ENCODE measurements around the gene PDLIM7. TPM values are rescaled to one million over a fixed set of nuclear protein-coding genes. Genes with fewer than 3 reads are reported as not detected.

The PDLIM7 gene
- total RNA-seq, 2 donors from 2014 or later: 15.5 to 39.1 TPM

DNA sequence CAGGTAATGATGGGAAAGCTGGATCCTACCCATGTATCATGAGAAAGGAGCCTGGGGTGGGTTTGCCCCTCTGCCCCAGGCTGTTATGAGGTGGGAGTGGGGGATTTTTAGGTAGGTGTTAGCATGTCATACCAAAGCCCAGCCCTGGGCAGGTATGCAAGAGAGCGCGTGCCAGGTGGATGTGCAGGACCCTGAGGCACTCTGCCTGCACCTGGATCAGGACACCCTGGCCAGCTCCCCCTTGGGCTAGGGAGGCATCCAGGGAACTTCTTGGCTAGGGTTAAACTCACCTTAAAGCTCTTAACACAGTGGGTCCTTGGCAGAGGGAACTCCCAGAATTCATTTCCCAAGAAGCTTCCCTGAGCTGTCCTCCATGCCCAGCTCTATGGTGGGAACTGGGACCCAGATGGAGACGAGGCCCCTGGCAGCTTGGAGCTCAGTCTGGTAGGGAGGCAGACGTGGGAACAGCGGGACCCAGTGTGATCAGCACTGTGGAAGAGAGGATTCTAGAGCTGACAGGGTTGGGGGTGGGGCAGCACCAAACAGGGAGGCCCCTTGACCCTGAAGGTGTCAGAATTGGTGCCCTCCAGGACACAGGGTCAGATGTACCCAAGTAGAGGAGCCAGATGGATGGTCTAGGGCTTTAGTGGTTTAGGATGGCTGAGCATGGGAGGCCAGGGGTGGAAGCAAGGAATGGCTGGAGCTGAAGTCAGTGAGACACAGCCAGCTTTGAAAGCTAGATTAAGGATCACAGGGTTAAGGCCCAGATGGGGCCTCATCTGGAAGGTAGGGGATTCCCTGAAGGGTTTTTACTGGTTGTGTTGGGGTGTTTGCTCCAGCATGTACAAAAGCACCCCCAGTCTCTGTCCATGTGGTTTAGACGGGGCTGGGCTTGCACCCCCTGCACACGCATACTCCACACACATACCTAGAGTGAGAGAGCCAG, 53.0 kb downstream of the PDLIM7 start:
- peak overlapping the region; percentile 19 for H3K4me3 Mint-ChIP-seq
- H3K4me1 Mint-ChIP-seq (ENCODE audit: low read depth in 2 of 2): peaks cover 30 to 32% of the 10 kb centered on the region in 2 donors
- H3K9me3 Mint-ChIP-seq: no peaks in the 10 kb centered on the region
- DNase-seq (ENCODE audit: low spot score) (no peak), ATAC-seq (no peak)
- H3K27me3 Mint-ChIP-seq: peaks cover 0 to 3% of the 10 kb centered on the region in 2 donors
- H3K27ac Mint-ChIP-seq: no peak overlapping the region
- H3K36me3 Mint-ChIP-seq: no peaks in the 10 kb centered on the region

DNA sequence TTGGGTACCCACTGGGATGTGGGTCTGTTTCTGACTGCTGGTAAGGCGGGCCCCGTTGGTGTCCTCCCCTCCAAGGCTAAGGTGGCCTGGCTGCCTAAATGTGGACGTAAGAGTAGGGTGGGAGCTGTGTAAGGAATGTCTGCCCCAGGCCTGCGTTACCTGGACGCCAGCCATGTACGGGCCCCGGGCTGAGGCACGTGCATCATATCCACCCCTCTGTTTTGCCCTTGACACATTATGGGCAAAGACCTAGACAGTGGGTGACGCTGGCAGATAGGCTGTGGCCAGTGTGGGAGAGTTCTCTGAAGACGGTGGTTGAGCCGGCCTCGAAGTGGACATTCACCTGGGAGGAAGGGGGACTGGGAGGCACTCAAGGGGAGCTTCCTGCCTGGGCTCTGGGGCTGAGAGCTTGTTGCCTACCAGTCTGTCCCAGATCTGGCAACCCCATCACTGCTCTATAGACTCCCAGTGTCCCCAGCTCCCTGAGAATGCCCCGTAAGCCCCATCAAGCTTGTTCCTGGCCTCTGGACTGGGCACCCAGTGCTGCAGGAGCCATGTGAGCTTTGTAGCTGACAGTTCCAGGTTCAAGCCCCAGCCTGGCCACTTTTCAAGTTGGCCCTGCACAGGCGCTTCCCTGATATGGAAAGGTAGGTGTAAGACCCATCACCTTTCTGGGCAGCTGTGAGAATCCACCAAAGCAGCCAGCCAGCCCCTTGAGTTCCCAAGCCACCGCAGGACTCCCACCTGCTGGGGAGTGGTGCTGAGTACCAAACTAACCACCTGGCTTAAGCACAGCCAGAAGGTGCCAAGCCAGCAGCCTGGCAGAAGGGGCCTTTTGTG, 54.0 kb downstream of the PDLIM7 start:
- H3K27ac Mint-ChIP-seq: no peak overlapping the region
- no peak for ATAC-seq
- DNase-seq (ENCODE audit: low spot score): no peak
- no peak overlapping the region for H3K4me3 Mint-ChIP-seq
- H3K4me1 Mint-ChIP-seq (ENCODE audit: low read depth in 2 of 2): peaks cover 26 to 32% of the 10 kb centered on the region in 2 donors
- no peaks in the 10 kb centered on the region for H3K36me3 Mint-ChIP-seq
- H3K9me3 Mint-ChIP-seq: no peaks in the 10 kb centered on the region
- no peaks in the 10 kb centered on the region for H3K27me3 Mint-ChIP-seq

GRCh38 chr5:177442066-177442826, 55.2 kb downstream of the PDLIM7 start:
- no peaks in the 10 kb centered on the region for H3K36me3 Mint-ChIP-seq
- no peak for DNase-seq (ENCODE audit: low spot score)
- H3K4me1 Mint-ChIP-seq (ENCODE audit: low read depth in 2 of 2): peaks cover 19 to 25% of the 10 kb centered on the region in 2 donors
- H3K9me3 Mint-ChIP-seq: no peaks in the 10 kb centered on the region
- no peak overlapping the region for H3K27ac Mint-ChIP-seq
- no peak overlapping the region for H3K4me3 Mint-ChIP-seq
- no peaks in the 10 kb centered on the region for H3K27me3 Mint-ChIP-seq
- no peak for ATAC-seq

- Mint-ChIP-seq H3K4me1 (ENCODE audit: low read depth in 2 of 2) (peaks cover 19 to 28% of the 10 kb centered on the region in 2 donors), H3K27me3 (no peaks in the 10 kb centered on the region), H3K4me3 (no peak overlapping the region), H3K9me3 (no peaks in the 10 kb centered on the region), H3K36me3 (peaks cover 5% of the 10 kb centered on the region), H3K27ac (no peak overlapping the region)
- ATAC-seq (peak in 1 of 2 donors; percentile 9), DNase-seq (ENCODE audit: low spot score) (no peak)
Observed at GRCh38 chr5:177440990-177441780, 56.2 kb downstream of the PDLIM7 start.

DNA sequence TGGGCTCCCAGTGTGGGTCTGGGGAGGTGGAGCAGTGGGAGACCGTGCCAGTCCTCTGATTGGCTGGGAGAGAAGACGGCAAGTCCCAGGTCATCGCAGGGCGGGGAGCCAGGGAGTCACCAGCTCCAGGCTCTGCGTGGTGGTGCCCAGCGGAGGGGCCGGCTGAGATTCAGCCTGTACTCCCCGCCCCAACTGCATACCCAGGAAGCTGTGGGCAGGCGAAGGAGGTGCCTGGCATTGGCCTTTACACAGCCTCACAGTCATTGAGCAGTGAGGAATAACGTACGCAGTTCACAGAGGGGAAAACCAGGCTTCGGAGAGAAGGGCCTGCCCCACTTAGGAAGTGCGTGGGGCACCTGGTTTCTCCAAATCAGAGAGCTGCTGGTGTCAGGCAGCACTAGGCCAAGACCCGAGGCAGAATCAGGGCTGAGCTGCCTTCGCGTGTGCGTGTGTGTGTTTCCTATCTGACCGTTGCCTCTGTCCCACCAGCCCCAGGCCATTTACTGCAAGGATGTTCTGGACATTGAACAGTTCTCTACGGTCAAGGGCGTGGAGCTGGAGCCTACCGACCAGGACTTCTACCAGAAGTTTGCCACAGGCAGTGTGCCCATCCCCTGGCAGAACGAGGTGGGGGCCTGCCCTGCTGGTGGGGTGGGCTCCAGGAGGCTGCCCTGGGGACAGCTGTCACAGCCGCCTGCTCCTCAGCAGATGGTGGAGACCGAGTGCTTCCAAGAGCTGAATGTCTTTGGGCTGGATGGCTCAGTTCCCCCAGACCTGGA, 57.0 kb downstream of the PDLIM7 start:
- Mint-ChIP-seq H3K27ac (peak overlapping the region in 1 of 2 donors; percentile 1), H3K27me3 (no peaks in the 10 kb centered on the region), H3K4me1 (ENCODE audit: low read depth in 2 of 2) (peaks cover 11 to 22% of the 10 kb centered on the region in 2 donors), H3K36me3 (peaks cover 5% of the 10 kb centered on the region), H3K9me3 (no peaks in the 10 kb centered on the region), H3K4me3 (no peak overlapping the region)
- ATAC-seq (peak in 1 of 2 donors; percentile 11), DNase-seq (ENCODE audit: low spot score) (no peak)

DNA sequence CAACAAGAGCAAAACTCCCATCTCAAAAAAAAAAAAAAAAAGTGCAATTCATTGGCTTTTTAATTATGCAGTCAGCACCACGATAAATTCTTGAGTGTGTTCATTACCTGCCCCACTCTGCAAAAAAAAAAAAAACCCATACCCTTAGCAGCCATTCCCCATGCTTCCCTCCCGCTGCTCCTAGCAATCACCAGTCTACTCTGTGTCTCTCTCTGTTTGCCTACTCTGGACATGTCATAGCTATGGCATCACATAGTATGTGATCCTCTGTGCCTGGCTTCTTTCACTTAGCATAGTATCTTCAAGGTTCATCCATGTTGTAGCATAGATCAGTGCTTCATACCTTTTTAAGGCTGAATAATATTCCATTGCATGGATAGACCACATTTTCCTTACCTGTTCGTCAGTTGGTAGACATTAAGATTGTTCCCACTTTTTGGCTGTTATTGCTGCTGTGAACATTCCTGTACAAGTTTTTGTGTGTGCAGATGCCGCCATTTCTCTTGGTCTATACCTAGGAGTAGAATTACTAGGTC, 57.8 kb downstream of the PDLIM7 start:
- H3K4me3 Mint-ChIP-seq: no peak overlapping the region
- H3K4me1 Mint-ChIP-seq (ENCODE audit: low read depth in 2 of 2): peaks cover 3 to 18% of the 10 kb centered on the region in 2 donors
- no peak for DNase-seq (ENCODE audit: low spot score)
- peak overlapping the region in 1 of 2 donors; percentile 1 for H3K27ac Mint-ChIP-seq
- ATAC-seq: no peak
- no peaks in the 10 kb centered on the region for H3K9me3 Mint-ChIP-seq
- peaks cover 5% of the 10 kb centered on the region for H3K36me3 Mint-ChIP-seq
- no peaks in the 10 kb centered on the region for H3K27me3 Mint-ChIP-seq

GRCh38 chr5:177438468-177438867, 58.9 kb downstream of the PDLIM7 start:
- Mint-ChIP-seq H3K4me3 (no peak overlapping the region), H3K27me3 (no peaks in the 10 kb centered on the region), H3K27ac (peak overlapping the region in 1 of 2 donors; percentile 11), H3K36me3 (peaks cover 5% of the 10 kb centered on the region), H3K4me1 (ENCODE audit: low read depth in 2 of 2) (peaks cover 0 to 18% of the 10 kb centered on the region in 2 donors), H3K9me3 (no peaks in the 10 kb centered on the region)
- ATAC-seq: no peak
- no peak for DNase-seq (ENCODE audit: low spot score)

GRCh38 chr5:177437623-177438022, 59.8 kb downstream of the PDLIM7 start:
- Mint-ChIP-seq H3K4me1 (ENCODE audit: low read depth in 2 of 2) (peaks cover 0 to 21% of the 10 kb centered on the region in 2 donors), H3K9me3 (no peaks in the 10 kb centered on the region), H3K36me3 (peaks cover 5% of the 10 kb centered on the region)

DNA sequence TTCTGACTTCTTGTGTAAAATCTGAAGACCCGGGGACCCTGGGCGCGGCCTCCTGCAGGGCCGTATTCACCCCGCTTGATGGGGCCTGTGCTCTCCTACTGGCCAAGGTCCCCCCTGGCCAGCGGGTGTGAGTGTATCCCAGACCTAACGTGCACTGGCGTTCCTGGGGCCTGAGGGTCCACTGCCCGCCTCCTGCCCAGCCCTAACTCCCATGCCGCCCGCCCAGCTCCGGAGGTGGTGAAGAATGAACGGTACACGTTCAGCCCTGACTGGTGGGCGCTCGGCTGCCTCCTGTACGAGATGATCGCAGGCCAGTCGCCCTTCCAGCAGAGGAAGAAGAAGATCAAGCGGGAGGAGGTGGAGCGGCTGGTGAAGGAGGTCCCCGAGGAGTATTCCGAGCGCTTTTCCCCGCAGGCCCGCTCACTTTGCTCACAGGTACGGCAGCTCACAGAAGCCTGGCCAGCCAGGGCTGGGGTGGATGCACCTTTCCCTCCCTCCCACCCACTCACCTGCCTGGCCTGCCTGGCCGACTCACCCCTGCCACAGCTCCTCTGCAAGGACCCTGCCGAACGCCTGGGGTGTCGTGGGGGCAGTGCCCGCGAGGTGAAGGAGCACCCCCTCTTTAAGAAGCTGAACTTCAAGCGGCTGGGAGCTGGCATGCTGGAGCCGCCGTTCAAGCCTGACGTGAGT, 61.4 kb downstream of the PDLIM7 start:
- DNase-seq (ENCODE audit: low spot score) (no peak), ATAC-seq (no peak)
- Mint-ChIP-seq H3K4me3 (no peak overlapping the region), H3K4me1 (ENCODE audit: low read depth in 2 of 2) (peaks cover 12 to 29% of the 10 kb centered on the region in 2 donors), H3K27me3 (no peaks in the 10 kb centered on the region), H3K36me3 (peaks cover 5% of the 10 kb centered on the region), H3K27ac (peak overlapping the region in 1 of 2 donors; percentile 31), H3K9me3 (no peaks in the 10 kb centered on the region)

More at GRCh38 chr5:177437623-177438022, 59.8 kb downstream of the PDLIM7 start:
- Mint-ChIP-seq H3K27me3 (no peaks in the 10 kb centered on the region), H3K27ac (peak overlapping the region in 1 of 2 donors; percentile 11), H3K4me3 (no peak overlapping the region)
- DNase-seq (ENCODE audit: low spot score) (no peak), ATAC-seq (no peak)

GRCh38 chr5:177434942-177435738, 62.3 kb downstream of the PDLIM7 start:
- H3K36me3 Mint-ChIP-seq: peaks cover 5% of the 10 kb centered on the region
- peaks cover 21 to 37% of the 10 kb centered on the region in 2 donors for H3K4me1 Mint-ChIP-seq (ENCODE audit: low read depth in 2 of 2)
- no peak for DNase-seq (ENCODE audit: low spot score)
- H3K9me3 Mint-ChIP-seq: no peaks in the 10 kb centered on the region
- no peak for ATAC-seq
- H3K27ac Mint-ChIP-seq: peak overlapping the region in 1 of 2 donors; percentile 31
- H3K27me3 Mint-ChIP-seq: no peaks in the 10 kb centered on the region
- no peak overlapping the region for H3K4me3 Mint-ChIP-seq

DNA sequence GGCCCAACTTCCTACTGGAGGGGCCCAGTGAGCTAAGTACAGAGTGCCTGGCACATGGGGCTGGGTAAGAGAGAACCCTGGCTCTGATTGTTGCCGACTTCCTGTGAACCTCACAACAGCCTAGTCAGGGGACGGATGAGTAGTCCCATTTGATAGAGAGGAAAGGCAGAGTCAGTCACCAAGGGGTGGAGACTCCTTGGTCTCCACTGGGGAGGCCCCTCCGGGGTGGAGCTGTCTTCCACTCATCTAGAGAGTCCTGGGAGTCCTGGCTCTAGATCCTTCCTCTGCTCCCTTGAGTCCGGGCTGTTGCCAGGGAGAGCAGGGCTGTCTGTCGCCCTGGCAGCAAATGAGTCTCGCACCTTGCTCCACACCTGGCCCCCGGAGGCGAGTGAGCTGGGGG, 63.0 kb downstream of the PDLIM7 start:
- Mint-ChIP-seq H3K4me1 (ENCODE audit: low read depth in 2 of 2) (peaks cover 28 to 38% of the 10 kb centered on the region in 2 donors), H3K4me3 (no peak overlapping the region)
- DNase-seq (ENCODE audit: low spot score): peak; percentile 74

More for the DNA sequence above, 63.0 kb downstream of the PDLIM7 start:
- H3K9me3 Mint-ChIP-seq: no peaks in the 10 kb centered on the region
- H3K27ac Mint-ChIP-seq: peak overlapping the region; percentile 21 to 62
- peaks cover 5% of the 10 kb centered on the region for H3K36me3 Mint-ChIP-seq
- peak; percentile 70 to 82 for ATAC-seq
- no peaks in the 10 kb centered on the region for H3K27me3 Mint-ChIP-seq

Measured in natural killer cell treated with Interleukin-12 subunit alpha and Interleukin-12 subunit beta and Interleukin-15 and Interleukin-18, amount 100 ng/mL, for 72 hours (primary cell).